ENCODE measurements around the gene CYP39A1.

Gene CYP39A1

GRCh38 chr6:46581459-46582177, 71.0 kb downstream of the CYP39A1 start:
- Histone ChIP-seq H3K36me3 (ENCODE audit: control insufficient read depth, insufficient read depth, low read length) (no peaks in the 10 kb centered on the region), H3K4me3 (ENCODE audit: low read length) (no peak overlapping the region), H3K4me1 (ENCODE audit: control insufficient read depth, insufficient read depth, low read length) (peaks cover 9% of the 10 kb centered on the region), H3K9ac (ENCODE audit: low read length) (no peak overlapping the region), H3K9me3 (ENCODE audit: control insufficient read depth, low read length) (no peaks in the 10 kb centered on the region), H3K27me3 (ENCODE audit: control insufficient read depth, insufficient read depth, low read length) (no peaks in the 10 kb centered on the region)

DNA sequence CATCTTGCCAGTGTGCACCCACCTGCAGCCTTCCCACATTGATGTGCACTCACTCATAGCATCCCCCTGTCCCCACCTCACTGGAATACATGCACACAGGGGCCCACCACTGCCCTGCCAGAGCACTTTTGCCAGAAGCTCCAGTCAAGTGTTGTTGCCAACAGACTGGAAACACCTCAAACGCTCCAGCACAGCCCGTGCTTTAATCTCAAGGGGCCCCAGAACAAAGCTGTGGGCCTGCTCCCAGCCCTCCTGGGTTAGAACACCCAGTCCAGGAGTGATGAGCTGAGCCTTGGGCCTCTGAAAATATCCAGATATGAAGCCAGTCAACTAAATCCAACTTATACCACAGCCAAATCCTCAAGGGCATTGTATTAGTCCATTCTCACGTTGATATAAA, 77.1 kb downstream of the CYP39A1 start:
- Histone ChIP-seq H3K9ac (ENCODE audit: low read length) (no peak overlapping the region), H3K9me3 (ENCODE audit: control insufficient read depth, low read length) (no peaks in the 10 kb centered on the region), H3K4me1 (ENCODE audit: control insufficient read depth, insufficient read depth, low read length) (no peaks in the 10 kb centered on the region), H3K27me3 (ENCODE audit: control insufficient read depth, insufficient read depth, low read length) (no peaks in the 10 kb centered on the region), H3K4me3 (ENCODE audit: low read length) (no peak overlapping the region), H3K36me3 (ENCODE audit: control insufficient read depth, insufficient read depth, low read length) (no peaks in the 10 kb centered on the region)

- Histone ChIP-seq H3K4me1 (ENCODE audit: control insufficient read depth, insufficient read depth, low read length) (no peaks in the 10 kb centered on the region), H3K9me3 (ENCODE audit: control insufficient read depth, low read length) (no peaks in the 10 kb centered on the region), H3K4me3 (ENCODE audit: low read length) (no peak overlapping the region), H3K27me3 (ENCODE audit: control insufficient read depth, insufficient read depth, low read length) (no peaks in the 10 kb centered on the region), H3K9ac (ENCODE audit: low read length) (no peak overlapping the region), H3K36me3 (ENCODE audit: control insufficient read depth, insufficient read depth, low read length) (no peaks in the 10 kb centered on the region)
Measured at GRCh38 chr6:46573140-46573539, 79.5 kb downstream of the CYP39A1 start.

DNA sequence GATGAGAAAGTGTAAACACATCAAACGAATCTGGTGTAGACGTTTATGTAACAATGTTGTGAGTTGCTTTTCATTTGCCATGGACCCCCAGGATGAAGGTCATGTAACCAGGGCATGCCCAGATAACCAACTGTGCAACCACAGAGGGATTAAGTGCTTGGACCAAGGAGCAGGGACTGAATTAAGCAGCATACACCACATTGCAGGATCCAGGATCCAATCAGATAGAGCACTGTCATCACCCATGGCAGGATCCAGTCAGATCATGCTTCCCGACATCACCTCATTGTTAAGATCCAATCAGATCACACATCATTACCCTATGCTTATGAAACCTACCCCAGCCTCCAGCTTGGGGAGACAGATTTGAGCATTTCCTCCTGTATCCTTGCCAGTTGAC, 87.1 kb downstream of the CYP39A1 start:
- Histone ChIP-seq H3K27me3 (ENCODE audit: control insufficient read depth, insufficient read depth, low read length) (no peaks in the 10 kb centered on the region), H3K4me3 (ENCODE audit: low read length) (no peak overlapping the region), H3K9ac (ENCODE audit: low read length) (no peak overlapping the region), H3K4me1 (ENCODE audit: control insufficient read depth, insufficient read depth, low read length) (no peaks in the 10 kb centered on the region), H3K9me3 (ENCODE audit: control insufficient read depth, low read length) (no peaks in the 10 kb centered on the region), H3K36me3 (ENCODE audit: control insufficient read depth, insufficient read depth, low read length) (no peaks in the 10 kb centered on the region)

DNA sequence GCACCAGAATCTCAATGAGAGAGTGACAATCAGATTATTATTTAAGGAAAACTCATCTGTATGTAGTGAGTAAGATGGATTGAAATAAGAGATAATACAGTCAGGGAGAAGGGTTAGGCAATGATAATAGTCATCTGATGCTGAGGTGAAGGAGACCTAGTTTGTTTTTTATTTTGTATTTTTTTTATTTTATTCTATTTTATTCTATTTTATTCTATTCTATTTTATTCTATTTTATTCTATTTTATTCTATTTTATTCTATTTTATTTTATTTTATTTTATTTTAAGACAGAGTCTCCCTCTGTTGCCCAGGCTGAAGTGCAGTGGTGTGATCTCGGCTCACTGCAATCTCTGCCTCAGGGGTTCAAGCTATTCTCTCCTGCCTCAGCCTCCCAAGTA, 88.7 kb downstream of the CYP39A1 start:
- Histone ChIP-seq H3K9me3 (ENCODE audit: control insufficient read depth, low read length) (no peaks in the 10 kb centered on the region), H3K4me1 (ENCODE audit: control insufficient read depth, insufficient read depth, low read length) (no peaks in the 10 kb centered on the region), H3K27me3 (ENCODE audit: control insufficient read depth, insufficient read depth, low read length) (no peaks in the 10 kb centered on the region), H3K36me3 (ENCODE audit: control insufficient read depth, insufficient read depth, low read length) (no peaks in the 10 kb centered on the region), H3K4me3 (ENCODE audit: low read length) (no peak overlapping the region), H3K9ac (ENCODE audit: low read length) (no peak overlapping the region)

- no peak overlapping the region for H3K4me3 ChIP-seq (ENCODE audit: low read length)
- no peaks in the 10 kb centered on the region for H3K9me3 ChIP-seq (ENCODE audit: control insufficient read depth, low read length)
- no peaks in the 10 kb centered on the region for H3K4me1 ChIP-seq (ENCODE audit: control insufficient read depth, insufficient read depth, low read length)
- no peaks in the 10 kb centered on the region for H3K36me3 ChIP-seq (ENCODE audit: control insufficient read depth, insufficient read depth, low read length)
- no peaks in the 10 kb centered on the region for H3K27me3 ChIP-seq (ENCODE audit: control insufficient read depth, insufficient read depth, low read length)
- no peak overlapping the region for H3K9ac ChIP-seq (ENCODE audit: low read length)
Measured at GRCh38 chr6:46556053-46556452, 96.6 kb downstream of the CYP39A1 start.

GRCh38 chr6:46555129-46555528, 97.5 kb downstream of the CYP39A1 start:
- Histone ChIP-seq H3K4me3 (ENCODE audit: low read length) (no peak overlapping the region), H3K4me1 (ENCODE audit: control insufficient read depth, insufficient read depth, low read length) (no peaks in the 10 kb centered on the region), H3K27me3 (ENCODE audit: control insufficient read depth, insufficient read depth, low read length) (no peaks in the 10 kb centered on the region), H3K9me3 (ENCODE audit: control insufficient read depth, low read length) (no peaks in the 10 kb centered on the region), H3K36me3 (ENCODE audit: control insufficient read depth, insufficient read depth, low read length) (no peaks in the 10 kb centered on the region), H3K9ac (ENCODE audit: low read length) (no peak overlapping the region)

- no peaks in the 10 kb centered on the region for H3K36me3 ChIP-seq (ENCODE audit: control insufficient read depth, insufficient read depth, low read length)
- H3K27me3 ChIP-seq (ENCODE audit: control insufficient read depth, insufficient read depth, low read length) = no peaks in the 10 kb centered on the region
- H3K9ac ChIP-seq (ENCODE audit: low read length) = no peak overlapping the region
- H3K4me3 ChIP-seq (ENCODE audit: low read length) = no peak overlapping the region
- no peaks in the 10 kb centered on the region for H3K9me3 ChIP-seq (ENCODE audit: control insufficient read depth, low read length)
- no peaks in the 10 kb centered on the region for H3K4me1 ChIP-seq (ENCODE audit: control insufficient read depth, insufficient read depth, low read length)
Measured at GRCh38 chr6:46549155-46549554, 103.5 kb downstream of the CYP39A1 start.

DNA sequence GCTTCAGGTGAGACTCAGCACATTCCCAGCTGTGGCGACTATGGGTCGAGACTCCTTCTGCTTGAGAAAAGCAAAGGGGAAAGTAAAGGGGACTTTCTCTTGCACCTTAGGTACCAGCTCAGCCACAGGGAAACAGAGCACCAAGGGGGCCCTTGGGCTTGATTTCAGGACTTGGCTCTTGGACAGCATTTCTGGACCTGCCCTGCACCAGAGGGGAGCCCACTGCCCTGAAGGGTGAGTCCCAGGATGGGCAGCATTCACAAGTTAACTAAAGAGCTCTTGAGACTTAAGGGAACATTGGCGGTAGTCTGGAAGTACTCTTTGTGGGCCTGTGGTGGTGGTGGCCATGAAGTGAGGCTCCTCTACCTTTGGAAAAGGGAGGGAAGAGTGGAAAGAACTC, 111.1 kb downstream of the CYP39A1 start:
- H3K27me3 ChIP-seq (ENCODE audit: control insufficient read depth, insufficient read depth, low read length) = no peaks in the 10 kb centered on the region
- H3K9ac ChIP-seq (ENCODE audit: low read length) = no peak overlapping the region
- no peaks in the 10 kb centered on the region for H3K36me3 ChIP-seq (ENCODE audit: control insufficient read depth, insufficient read depth, low read length)
- no peaks in the 10 kb centered on the region for H3K9me3 ChIP-seq (ENCODE audit: control insufficient read depth, low read length)
- H3K4me3 ChIP-seq (ENCODE audit: low read length) = no peak overlapping the region
- H3K4me1 ChIP-seq (ENCODE audit: control insufficient read depth, insufficient read depth, low read length) = no peaks in the 10 kb centered on the region

DNA sequence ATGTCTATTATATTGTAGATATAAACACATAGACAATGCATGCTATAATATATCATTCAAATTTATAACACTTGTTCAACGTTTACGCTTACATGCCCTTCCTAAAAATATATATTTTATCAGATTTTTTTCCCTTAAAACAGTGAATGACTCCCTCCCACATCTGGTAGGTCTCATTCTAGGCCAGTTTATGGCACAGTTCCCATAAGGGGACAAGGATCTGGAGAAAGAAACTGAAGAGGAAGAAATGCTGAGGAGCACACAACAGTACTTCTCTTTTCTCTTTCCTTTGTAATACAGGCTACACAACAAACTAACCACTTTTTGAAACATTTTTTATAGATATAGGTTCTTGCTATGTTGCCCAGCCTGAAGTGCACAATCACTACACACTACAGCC, 112.8 kb downstream of the CYP39A1 start:
- H3K9ac ChIP-seq (ENCODE audit: low read length) = no peak overlapping the region
- H3K36me3 ChIP-seq (ENCODE audit: control insufficient read depth, insufficient read depth, low read length) = no peaks in the 10 kb centered on the region
- no peaks in the 10 kb centered on the region for H3K4me1 ChIP-seq (ENCODE audit: control insufficient read depth, insufficient read depth, low read length)
- H3K9me3 ChIP-seq (ENCODE audit: control insufficient read depth, low read length) = no peaks in the 10 kb centered on the region
- H3K4me3 ChIP-seq (ENCODE audit: low read length) = no peak overlapping the region
- no peaks in the 10 kb centered on the region for H3K27me3 ChIP-seq (ENCODE audit: control insufficient read depth, insufficient read depth, low read length)

- no peaks in the 10 kb centered on the region for H3K9me3 ChIP-seq (ENCODE audit: control insufficient read depth, low read length)
- no peaks in the 10 kb centered on the region for H3K4me1 ChIP-seq (ENCODE audit: control insufficient read depth, insufficient read depth, low read length)
- no peaks in the 10 kb centered on the region for H3K27me3 ChIP-seq (ENCODE audit: control insufficient read depth, insufficient read depth, low read length)
- H3K36me3 ChIP-seq (ENCODE audit: control insufficient read depth, insufficient read depth, low read length) = no peaks in the 10 kb centered on the region
- H3K9ac ChIP-seq (ENCODE audit: low read length) = no peak overlapping the region
- H3K4me3 ChIP-seq (ENCODE audit: low read length) = no peak overlapping the region
Measured at GRCh38 chr6:46538800-46539480, 113.7 kb downstream of the CYP39A1 start.

DNA sequence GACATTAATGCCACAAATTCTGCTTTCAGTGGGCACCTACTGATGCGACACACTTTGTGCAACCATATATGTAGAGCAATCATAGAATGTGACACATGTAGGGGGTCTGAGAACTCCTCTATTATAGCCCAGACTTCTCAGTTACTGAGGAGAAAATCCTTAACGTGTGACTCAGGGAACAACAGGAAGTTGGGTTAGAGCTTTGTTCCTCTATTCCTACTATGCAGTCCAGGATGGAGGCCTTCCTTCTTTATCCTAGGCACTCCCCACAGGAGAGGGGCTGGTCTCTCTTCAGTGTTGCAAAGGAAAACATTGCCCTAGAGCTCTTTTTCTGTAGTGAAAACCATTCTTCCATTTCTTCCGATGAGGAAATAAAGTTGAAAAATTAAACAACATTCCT, 121.7 kb downstream of the CYP39A1 start:
- Histone ChIP-seq H3K4me3 (ENCODE audit: low read length) (no peak overlapping the region), H3K36me3 (ENCODE audit: control insufficient read depth, insufficient read depth, low read length) (no peaks in the 10 kb centered on the region), H3K27me3 (ENCODE audit: control insufficient read depth, insufficient read depth, low read length) (no peaks in the 10 kb centered on the region), H3K9me3 (ENCODE audit: control insufficient read depth, low read length) (no peaks in the 10 kb centered on the region), H3K9ac (ENCODE audit: low read length) (no peak overlapping the region), H3K4me1 (ENCODE audit: control insufficient read depth, insufficient read depth, low read length) (no peaks in the 10 kb centered on the region)

Measured in mucosa of stomach (tissue), 1 donor.